ENCODE results near the gene DLL1. TPM values are rescaled to one million over a fixed set of nuclear protein-coding genes. Genes with fewer than 3 reads are reported as not detected.

Gene DLL1
- total RNA-seq, 2 experiments from 2014 or later, result not detected

- no peaks in the 10 kb centered on the region for H3K79me2 ChIP-seq (ENCODE audit: insufficient read depth, low read depth, low read length)
- no TSS peak for BruUV-seq (replicated peaks)
- H3K4me3 ChIP-seq (ENCODE audit: low read depth, low read length, poor library complexity, severe bottlenecking), result no peak overlapping the region
- H3K27ac ChIP-seq (ENCODE audit: low read depth, low read length, poor library complexity, severe bottlenecking), result no peak overlapping the region
- no peaks in the 10 kb centered on the region for H3K36me3 ChIP-seq (ENCODE audit: insufficient read depth, low read length)
- H3K9me3 ChIP-seq (ENCODE audit: low read length), result no peaks in the 10 kb centered on the region
- ChIA-PET CTCF (ENCODE audit: unreplicated experiment) (no interaction called here), POLR2A (no interaction called here)
- H3K4me1 ChIP-seq (ENCODE audit: insufficient read depth, low read length, poor library complexity, severe bottlenecking), result no peaks in the 10 kb centered on the region
- TF ChIP-seq, protein P1, sequence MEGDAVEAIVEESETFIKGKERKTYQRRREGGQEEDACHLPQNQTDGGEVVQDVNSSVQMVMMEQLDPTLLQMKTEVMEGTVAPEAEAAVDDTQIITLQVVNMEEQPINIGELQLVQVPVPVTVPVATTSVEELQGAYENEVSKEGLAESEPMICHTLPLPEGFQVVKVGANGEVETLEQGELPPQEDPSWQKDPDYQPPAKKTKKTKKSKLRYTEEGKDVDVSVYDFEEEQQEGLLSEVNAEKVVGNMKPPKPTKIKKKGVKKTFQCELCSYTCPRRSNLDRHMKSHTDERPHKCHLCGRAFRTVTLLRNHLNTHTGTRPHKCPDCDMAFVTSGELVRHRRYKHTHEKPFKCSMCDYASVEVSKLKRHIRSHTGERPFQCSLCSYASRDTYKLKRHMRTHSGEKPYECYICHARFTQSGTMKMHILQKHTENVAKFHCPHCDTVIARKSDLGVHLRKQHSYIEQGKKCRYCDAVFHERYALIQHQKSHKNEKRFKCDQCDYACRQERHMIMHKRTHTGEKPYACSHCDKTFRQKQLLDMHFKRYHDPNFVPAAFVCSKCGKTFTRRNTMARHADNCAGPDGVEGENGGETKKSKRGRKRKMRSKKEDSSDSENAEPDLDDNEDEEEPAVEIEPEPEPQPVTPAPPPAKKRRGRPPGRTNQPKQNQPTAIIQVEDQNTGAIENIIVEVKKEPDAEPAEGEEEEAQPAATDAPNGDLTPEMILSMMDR (conservative IDR thresholded peaks at IDR 0.05; ENCODE audit: low read length), result no peak
- DNase-seq (ENCODE audit: low spot score), result no peak
- no peak overlapping the region for H3K4me2 ChIP-seq (ENCODE audit: low read length)
- no peaks in the 10 kb centered on the region for H4K20me1 ChIP-seq (ENCODE audit: insufficient read depth, low read length)
- intact Hi-C loops (cut with micrococcal nuclease; ENCODE audit: unreplicated experiment), result no loop called here
- no peak overlapping the region for H2AFZ ChIP-seq (ENCODE audit: low read length)
- H3K9me2 ChIP-seq (ENCODE audit: insufficient read depth, low read length), result no peaks in the 10 kb centered on the region
Measured at GRCh38 chr6:170253226-170253909, 37.5 kb downstream of the DLL1 start.

- POLR2A ChIA-PET, result interaction anchor here (0.6 kb wide), 1 partner anchor 124 kb away, joined by 3 read pairs; no protein-coding TSS in a partner anchor
- TF ChIP-seq, protein P1 (conservative IDR thresholded peaks at IDR 0.05; ENCODE audit: low read length), result no peak
- TF ChIP-seq EZH2phosphoT487 (IDR thresholded peaks at IDR 0.05; ENCODE audit: borderline replicate concordance, low read depth, low read length), result no peak
- H3K79me2 ChIP-seq (ENCODE audit: insufficient read depth, low read depth, low read length), result no peaks in the 10 kb centered on the region
- no peak overlapping the region for H3K4me2 ChIP-seq (ENCODE audit: low read length)
- H3K9me2 ChIP-seq (ENCODE audit: insufficient read depth, low read length), result no peaks in the 10 kb centered on the region
- H3K4me1 ChIP-seq (ENCODE audit: insufficient read depth, low read length, poor library complexity, severe bottlenecking), result no peaks in the 10 kb centered on the region
- no peaks in the 10 kb centered on the region for H3K9me3 ChIP-seq (ENCODE audit: low read length)
- no peak for DNase-seq (ENCODE audit: low spot score)
- H4K20me1 ChIP-seq (ENCODE audit: insufficient read depth, low read length), result no peaks in the 10 kb centered on the region
- no peak overlapping the region for H3K4me3 ChIP-seq (ENCODE audit: low read depth, low read length, poor library complexity, severe bottlenecking)
- CTCF ChIA-PET (ENCODE audit: unreplicated experiment), result no interaction called here
- no peak overlapping the region for H2AFZ ChIP-seq (ENCODE audit: low read length)
- H3K27ac ChIP-seq (ENCODE audit: low read depth, low read length, poor library complexity, severe bottlenecking), result no peak overlapping the region
- H3K36me3 ChIP-seq (ENCODE audit: insufficient read depth, low read length), result no peaks in the 10 kb centered on the region
- BruUV-seq (replicated peaks), result no TSS peak
- intact Hi-C loops (cut with micrococcal nuclease; ENCODE audit: unreplicated experiment), result no loop called here
Measured at GRCh38 chr6:170251776-170252571, 38.9 kb downstream of the DLL1 start.

All from OCI-LY7 (cell line).